Adipocyte (in vitro differentiated cells): ENCODE measurements around the gene RIOK3.

Experiments
- DNase-seq: peaks from one replicate; pipeline ENCODE4 v3.0.0-alpha.2; 2015; ENCODE audit warnings: low read depth
- H3K27me3 ChIP-seq: replicated peaks from 2 replicates; pipeline ENCODE4 v1.7.0; 2013; ENCODE audit warnings: mild to moderate bottlenecking, low read length, moderate library complexity; ENCODE audit not compliant: control insufficient read depth, insufficient read depth
- H3K36me3 ChIP-seq: 2 replicates; pipeline ENCODE4 v1.7.0; 2013; ENCODE audit warnings: low read length, mild to moderate bottlenecking, moderate library complexity; ENCODE audit not compliant: control insufficient read depth, insufficient read depth, severe bottlenecking
- H3K4me1 ChIP-seq: 2 replicates; pipeline ENCODE4 v1.7.0; 2013; ENCODE audit warnings: mild to moderate bottlenecking, low read length, moderate library complexity; ENCODE audit not compliant: control insufficient read depth, insufficient read depth
- H3K4me3 ChIP-seq: 2 replicates; pipeline ENCODE4 v1.7.0; 2013; ENCODE audit warnings: mild to moderate bottlenecking, low read length, moderate library complexity
- H3K9ac ChIP-seq: 2 replicates; pipeline ENCODE4 v1.7.0; 2013; ENCODE audit warnings: mild to moderate bottlenecking, low read length, moderate library complexity
- H3K9me3 ChIP-seq: 2 replicates; pipeline ENCODE4 v1.7.0; 2013; ENCODE audit warnings: mild to moderate bottlenecking, low read length, moderate library complexity; ENCODE audit not compliant: control insufficient read depth

RIOK3 gene, protein sequence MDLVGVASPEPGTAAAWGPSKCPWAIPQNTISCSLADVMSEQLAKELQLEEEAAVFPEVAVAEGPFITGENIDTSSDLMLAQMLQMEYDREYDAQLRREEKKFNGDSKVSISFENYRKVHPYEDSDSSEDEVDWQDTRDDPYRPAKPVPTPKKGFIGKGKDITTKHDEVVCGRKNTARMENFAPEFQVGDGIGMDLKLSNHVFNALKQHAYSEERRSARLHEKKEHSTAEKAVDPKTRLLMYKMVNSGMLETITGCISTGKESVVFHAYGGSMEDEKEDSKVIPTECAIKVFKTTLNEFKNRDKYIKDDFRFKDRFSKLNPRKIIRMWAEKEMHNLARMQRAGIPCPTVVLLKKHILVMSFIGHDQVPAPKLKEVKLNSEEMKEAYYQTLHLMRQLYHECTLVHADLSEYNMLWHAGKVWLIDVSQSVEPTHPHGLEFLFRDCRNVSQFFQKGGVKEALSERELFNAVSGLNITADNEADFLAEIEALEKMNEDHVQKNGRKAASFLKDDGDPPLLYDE

DNA sequence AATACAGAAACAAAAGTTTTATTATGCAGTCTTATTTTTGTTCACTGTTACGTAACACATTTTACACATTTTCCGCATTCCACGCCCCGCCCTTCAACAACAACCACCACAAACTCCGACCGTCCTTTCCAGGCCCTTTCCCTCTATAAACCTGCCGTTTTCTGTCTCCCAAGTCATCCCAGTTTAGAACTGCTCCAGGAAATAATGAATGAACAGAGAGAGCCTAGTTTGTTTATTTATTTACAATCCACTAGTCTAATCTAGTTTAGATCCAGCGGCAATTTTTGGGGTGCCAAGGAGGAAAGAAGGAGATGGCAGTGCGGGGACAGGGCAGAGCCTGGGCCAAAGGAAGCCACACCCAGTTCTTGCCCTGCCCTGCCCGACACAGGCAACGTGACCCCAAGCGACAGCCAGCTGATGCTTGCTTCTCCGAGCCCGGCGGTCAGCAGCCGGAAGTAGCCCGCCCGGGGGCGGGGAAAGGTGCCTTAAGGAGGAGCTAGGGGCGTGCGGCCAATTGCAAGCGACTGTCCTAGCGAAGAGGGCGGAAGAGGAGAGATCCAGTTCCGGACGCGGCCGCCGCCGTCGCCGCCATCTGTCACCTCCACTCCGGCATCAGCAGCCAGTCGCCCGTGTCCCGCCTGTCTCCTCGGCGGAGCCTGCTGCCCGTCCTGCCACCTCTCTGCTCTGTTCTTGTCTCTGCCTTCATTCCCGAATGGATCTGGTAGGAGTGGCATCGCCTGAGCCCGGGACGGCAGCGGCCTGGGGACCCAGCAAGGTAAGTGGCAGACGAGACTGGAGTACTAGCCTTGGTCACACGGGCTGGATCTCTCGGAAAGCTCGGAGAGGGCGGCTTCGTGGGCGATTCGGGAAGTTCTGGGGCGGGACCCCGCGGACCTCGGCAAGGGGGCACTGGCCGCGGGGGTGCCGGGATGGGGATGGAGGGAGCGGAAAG is at the start of gene RIOK3:
Gene RIOK3, plus strand, starts transcription at position 560 of the 952 bp plus-strand sequence. Its CDS starts 153 bp downstream, at position 713.
- H3K4me1 ChIP-seq = peaks cover 30% of the 10 kb centered on the region
- H3K36me3 ChIP-seq = peaks cover 6% of the 10 kb centered on the region
- peak; percentile 99 for DNase-seq
- H3K4me3 ChIP-seq = peak within 1 kb of the TSS; percentile 95
- no peaks in the 10 kb centered on the region for H3K27me3 ChIP-seq
- no peaks in the 10 kb centered on the region for H3K9me3 ChIP-seq
- peak within 1 kb of the TSS; percentile 95 for H3K9ac ChIP-seq

DNA sequence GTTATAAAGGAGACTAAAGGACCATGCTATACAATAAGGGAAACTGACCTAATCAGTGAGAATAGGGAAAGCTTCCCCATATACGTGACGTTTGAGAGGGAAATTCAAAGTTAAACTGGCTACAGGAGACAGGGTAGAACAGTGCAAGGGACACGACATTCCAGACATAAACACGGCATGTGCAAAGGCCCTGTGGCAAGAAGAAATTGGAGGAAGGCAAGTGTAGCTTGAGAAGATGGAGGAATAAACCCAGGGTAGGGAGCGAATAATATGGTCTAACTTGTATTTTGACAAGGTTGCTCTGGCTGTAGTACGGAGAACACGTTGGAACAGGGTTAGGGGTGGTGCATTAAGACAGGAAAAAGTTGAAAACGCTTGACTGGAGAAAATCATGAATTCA is 49.8 kb upstream of the RIOK3 start:
- H3K9me3 ChIP-seq = no peaks in the 10 kb centered on the region
- no peaks in the 10 kb centered on the region for H3K36me3 ChIP-seq
- DNase-seq = no peak
- no peak overlapping the region for H3K9ac ChIP-seq
- no peak overlapping the region for H3K4me3 ChIP-seq
- peaks cover 22% of the 10 kb centered on the region for H3K4me1 ChIP-seq
- H3K27me3 ChIP-seq = no peaks in the 10 kb centered on the region

DNA sequence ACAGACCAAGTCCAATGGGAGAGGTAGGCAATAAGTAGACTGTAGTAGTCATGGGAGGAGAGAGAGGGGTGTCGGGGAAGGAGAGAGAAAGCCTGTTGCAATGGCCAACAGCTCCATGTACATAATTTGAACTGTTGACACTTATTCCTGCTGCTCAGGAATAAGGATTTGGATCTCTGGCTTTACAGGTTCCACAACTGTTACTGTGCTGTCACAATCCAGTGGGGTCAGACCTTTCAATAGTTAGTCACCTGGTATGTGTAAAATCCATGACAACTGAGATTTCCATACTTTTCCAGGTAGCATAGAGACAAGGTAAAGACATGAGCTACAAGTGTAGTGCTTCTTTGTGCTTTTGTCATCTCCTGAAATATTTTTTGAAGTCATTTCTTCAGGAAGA is 47.5 kb upstream of the RIOK3 start:
- DNase-seq = no peak
- H3K9ac ChIP-seq = no peak overlapping the region
- no peaks in the 10 kb centered on the region for H3K36me3 ChIP-seq
- H3K9me3 ChIP-seq = no peaks in the 10 kb centered on the region
- H3K4me3 ChIP-seq = no peak overlapping the region
- H3K4me1 ChIP-seq = peaks cover 12% of the 10 kb centered on the region
- no peaks in the 10 kb centered on the region for H3K27me3 ChIP-seq

DNA sequence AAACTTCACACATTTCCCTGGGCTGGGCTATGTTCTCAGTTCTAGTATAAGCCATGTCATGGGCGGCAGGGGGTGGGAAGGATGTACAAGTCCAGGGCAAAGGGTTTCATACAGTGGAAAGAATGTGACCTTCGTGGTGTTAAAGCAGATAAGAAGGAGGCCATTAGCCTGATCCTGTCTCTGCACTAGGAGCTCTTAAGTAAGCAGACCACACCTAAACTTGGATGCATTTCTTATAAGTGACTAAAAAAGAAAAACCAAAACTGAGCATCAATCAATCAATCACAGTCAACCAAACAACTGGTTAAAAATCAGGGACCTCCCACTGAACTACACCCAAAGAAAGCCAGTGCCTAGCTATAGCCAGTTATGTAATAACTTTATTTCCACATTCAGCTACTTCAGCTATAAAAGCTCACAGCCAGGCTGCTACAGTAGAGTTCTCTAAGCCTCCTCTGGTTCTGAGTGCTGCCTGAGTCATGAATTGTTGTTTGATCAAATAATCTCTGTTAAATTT is 46.8 kb upstream of the RIOK3 start:
- no peaks in the 10 kb centered on the region for H3K27me3 ChIP-seq
- H3K4me1 ChIP-seq = peaks cover 8% of the 10 kb centered on the region
- peak; percentile 25 for DNase-seq
- H3K36me3 ChIP-seq = no peaks in the 10 kb centered on the region
- H3K9me3 ChIP-seq = no peaks in the 10 kb centered on the region
- H3K9ac ChIP-seq = no peak overlapping the region
- H3K4me3 ChIP-seq = no peak overlapping the region

DNA sequence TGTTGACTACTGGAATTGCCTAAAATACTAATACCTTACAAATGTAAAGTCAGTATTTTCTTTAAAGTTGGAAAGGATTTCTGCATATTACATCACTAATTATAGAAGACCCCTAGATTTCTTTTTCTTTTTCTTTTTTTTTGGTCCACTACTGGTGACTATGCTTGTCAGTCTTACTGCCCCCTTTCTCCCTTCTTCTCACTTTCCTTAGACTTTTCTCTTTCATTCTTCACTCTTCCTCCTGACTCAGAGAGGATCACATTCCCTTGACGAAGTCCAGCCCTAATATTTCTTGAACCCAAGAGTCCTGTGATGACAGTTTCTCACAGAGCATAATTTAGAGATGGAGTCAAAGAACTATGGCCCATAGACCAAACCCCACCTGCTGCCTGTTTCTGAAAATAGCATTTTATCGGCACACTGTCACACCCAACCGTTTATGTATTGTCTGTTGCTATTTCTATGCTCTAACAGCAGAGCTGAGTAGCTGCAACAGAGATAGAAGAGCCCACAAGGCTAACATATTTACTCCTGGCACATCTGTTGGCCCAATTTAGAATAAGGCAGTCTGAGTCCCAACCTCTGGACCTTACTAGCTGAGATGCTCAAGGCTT is 40.6 kb upstream of the RIOK3 start:
- Histone ChIP-seq H3K4me1 (peaks cover 6% of the 10 kb centered on the region), H3K9ac (no peak overlapping the region), H3K4me3 (no peak overlapping the region), H3K36me3 (no peaks in the 10 kb centered on the region), H3K9me3 (no peaks in the 10 kb centered on the region), H3K27me3 (no peaks in the 10 kb centered on the region)
- no peak for DNase-seq

DNA sequence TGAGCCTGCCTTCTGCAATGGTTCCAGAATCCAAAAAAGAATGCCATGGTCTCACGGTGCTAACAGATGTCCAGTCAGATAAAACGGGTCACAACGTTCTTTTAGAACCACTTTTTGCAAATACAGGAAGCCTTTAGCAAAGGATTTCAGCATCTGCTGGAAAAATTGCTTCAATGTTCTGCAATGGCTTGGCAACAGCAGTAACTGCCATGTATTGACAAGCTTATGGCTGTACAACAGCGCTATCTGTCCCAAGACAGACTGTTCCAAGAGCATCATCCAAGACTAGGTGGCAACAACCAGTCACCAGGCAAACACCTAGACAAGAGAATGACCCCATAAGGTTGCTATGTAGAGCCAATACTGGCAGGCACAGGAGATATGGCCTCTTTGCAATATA is 37.6 kb upstream of the RIOK3 start:
- no peaks in the 10 kb centered on the region for H3K9me3 ChIP-seq
- H3K36me3 ChIP-seq = no peaks in the 10 kb centered on the region
- H3K9ac ChIP-seq = no peak overlapping the region
- H3K27me3 ChIP-seq = no peaks in the 10 kb centered on the region
- no peak overlapping the region for H3K4me3 ChIP-seq
- peaks cover 6% of the 10 kb centered on the region for H3K4me1 ChIP-seq
- no peak for DNase-seq

DNA sequence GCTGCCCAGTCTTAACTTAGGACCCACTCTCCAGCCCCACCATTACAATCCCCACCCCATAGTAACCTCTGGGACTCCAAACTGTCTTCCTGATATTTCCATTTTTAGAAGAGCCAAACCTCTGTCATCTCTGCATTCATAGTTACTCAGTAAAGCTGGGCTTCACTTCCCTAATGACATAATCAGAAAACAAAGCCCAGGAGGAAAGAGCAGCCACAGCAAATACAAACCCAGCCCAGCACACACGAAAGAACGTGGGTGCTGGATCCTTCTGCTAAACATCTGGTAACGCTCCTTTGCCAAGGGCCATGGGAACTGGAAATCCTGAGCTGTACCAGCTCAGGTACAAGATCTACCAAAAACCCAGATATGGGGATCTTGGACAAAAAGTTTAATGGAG is 36.8 kb upstream of the RIOK3 start:
- H3K27me3 ChIP-seq = no peaks in the 10 kb centered on the region
- no peaks in the 10 kb centered on the region for H3K36me3 ChIP-seq
- no peaks in the 10 kb centered on the region for H3K9me3 ChIP-seq
- H3K9ac ChIP-seq = no peak overlapping the region
- DNase-seq = no peak
- no peak overlapping the region for H3K4me3 ChIP-seq
- H3K4me1 ChIP-seq = peaks cover 6% of the 10 kb centered on the region

DNA sequence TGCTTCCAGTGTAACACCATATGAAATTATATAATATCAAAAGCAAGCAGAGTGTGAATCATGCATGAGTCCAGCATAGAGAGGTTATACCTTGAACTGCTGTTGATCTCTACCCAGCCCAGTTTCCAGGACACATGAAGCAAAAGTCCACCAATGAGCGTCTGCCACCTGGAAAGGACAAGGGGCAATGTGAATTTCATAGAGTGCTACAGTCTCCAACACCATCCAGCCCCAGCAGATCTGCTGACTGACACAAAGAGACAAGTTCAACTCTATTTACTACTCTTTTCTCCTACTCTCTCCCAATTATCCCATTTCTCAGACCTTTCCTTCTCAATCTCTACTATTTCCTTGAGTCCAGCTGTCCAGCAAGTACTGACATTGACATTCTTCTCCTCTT is 31.8 kb upstream of the RIOK3 start:
- no peaks in the 10 kb centered on the region for H3K36me3 ChIP-seq
- H3K27me3 ChIP-seq = no peaks in the 10 kb centered on the region
- peaks cover 12% of the 10 kb centered on the region for H3K4me1 ChIP-seq
- H3K4me3 ChIP-seq = no peak overlapping the region
- DNase-seq = no peak
- no peak overlapping the region for H3K9ac ChIP-seq
- no peaks in the 10 kb centered on the region for H3K9me3 ChIP-seq

DNA sequence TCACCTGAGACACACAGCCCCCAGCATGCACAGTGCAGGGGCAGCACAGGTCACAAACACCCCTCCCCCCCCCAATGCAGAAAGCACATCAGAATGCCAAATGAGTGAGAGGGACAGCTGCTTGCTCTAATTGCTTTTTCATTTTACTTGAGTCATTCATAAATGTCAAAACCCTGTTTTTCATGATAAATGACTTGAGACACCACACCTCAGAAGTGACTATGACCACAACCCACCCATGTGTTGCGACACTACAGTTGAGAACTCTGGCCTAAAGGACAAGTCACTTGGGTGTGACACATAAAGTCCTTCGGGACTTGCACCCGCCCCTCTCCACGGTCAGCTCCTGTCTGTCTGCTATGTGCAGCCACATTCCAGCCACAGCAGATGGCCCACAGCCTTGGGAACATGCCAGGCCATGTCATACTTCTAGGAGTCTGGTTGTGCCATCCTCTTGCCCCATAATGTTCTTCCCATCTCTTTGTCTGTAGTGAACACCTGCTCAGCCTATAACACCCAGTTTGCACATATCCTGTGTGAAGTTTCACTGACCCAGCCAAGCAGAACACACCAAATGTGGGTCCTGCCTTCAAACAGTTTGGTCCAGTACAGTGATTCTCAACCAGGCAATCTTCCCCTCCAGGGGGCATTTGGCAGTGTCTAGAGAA is 30.2 kb upstream of the RIOK3 start:
- Histone ChIP-seq H3K36me3 (no peaks in the 10 kb centered on the region), H3K4me3 (no peak overlapping the region), H3K27me3 (no peaks in the 10 kb centered on the region), H3K4me1 (peaks cover 12% of the 10 kb centered on the region), H3K9ac (no peak overlapping the region), H3K9me3 (no peaks in the 10 kb centered on the region)
- peak; percentile 45 for DNase-seq

DNA sequence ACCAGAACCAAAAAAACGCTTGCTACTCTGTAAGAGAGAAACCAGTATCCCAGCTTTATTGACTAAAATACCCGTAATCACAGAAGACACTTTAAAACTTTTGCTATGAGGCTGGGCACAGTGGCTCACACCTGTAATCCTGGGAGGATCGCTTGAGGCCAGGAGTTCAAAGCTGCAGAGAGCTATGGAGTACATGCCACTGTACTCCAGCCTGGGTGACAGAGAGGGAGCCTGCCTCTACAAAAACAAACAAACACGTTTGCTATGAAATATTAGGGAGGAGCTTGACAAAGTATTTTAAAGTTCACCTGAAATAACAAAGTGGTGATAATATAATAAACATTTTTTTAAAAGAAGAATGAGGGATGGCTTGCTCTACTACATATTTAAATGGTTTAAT is 28.5 kb upstream of the RIOK3 start:
- no peak overlapping the region for H3K4me3 ChIP-seq
- H3K9me3 ChIP-seq = no peaks in the 10 kb centered on the region
- H3K27me3 ChIP-seq = no peaks in the 10 kb centered on the region
- no peak for DNase-seq
- H3K4me1 ChIP-seq = peaks cover 12% of the 10 kb centered on the region
- H3K36me3 ChIP-seq = no peaks in the 10 kb centered on the region
- H3K9ac ChIP-seq = no peak overlapping the region
